Measurements from ENCODE around the gene ENTPD6. TPM values are rescaled to one million over a fixed set of nuclear protein-coding genes. Genes with fewer than 3 reads are reported as not detected.
A peak's percentile ranks its signal among the peaks of the same experiment; 100 is the strongest.

Gene ENTPD6
- polyA plus RNA-seq, 1 donor from 2014 or later = 26.9 TPM

DNA sequence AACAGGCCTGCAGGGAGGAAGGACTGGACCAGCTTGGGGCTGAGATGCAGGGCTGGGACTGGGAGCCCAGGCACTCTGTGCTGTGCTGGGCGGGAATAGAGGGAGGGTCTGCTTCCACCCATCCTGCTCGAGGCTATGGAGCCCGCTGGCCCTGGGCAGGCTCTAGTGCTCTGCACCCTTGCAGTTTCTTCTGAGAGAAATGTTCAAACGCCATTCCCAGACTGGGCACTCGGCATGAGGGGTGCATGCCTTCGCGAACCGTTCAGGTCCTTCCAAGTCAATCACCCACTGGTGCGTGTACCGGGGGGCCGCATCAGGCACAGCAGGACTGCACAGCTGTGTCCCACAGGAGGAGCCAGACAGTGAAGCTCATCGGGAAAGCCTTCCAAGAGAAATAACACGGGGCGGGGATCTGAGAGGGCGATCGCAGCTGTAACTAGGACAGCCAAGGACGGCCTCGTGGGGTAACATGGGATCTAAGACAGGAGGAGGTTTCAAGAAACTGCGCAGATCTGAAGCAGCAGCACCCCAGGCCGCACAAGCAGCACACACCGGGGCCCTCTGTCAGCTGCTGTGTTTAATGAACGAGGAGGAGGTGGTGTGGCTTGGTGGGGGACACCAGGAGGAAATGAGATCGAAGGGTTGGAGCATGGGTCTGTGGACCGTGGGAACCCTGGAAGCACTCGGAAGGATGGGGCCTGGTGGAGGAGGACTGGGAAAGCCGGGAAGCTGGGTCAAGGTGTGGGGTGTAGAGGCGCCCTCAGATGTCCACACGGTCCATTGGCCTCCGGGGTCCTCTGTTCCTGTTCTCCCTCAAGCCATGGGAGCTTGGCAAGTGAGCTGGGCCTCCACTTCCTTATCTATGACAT lies 26.3 kb downstream of the ENTPD6 start:
- H3K4me3 Mint-ChIP-seq = no peak overlapping the region
- H3K9me3 Mint-ChIP-seq = no peaks in the 10 kb centered on the region
- H3K36me3 Mint-ChIP-seq = peaks cover 2% of the 10 kb centered on the region
- no peaks in the 10 kb centered on the region for H3K27me3 Mint-ChIP-seq
- peaks cover 0 to 3% (median 0%) of the 10 kb centered on the region in 3 donors for H3K4me1 Mint-ChIP-seq
- no peak overlapping the region for H3K27ac Mint-ChIP-seq

DNA sequence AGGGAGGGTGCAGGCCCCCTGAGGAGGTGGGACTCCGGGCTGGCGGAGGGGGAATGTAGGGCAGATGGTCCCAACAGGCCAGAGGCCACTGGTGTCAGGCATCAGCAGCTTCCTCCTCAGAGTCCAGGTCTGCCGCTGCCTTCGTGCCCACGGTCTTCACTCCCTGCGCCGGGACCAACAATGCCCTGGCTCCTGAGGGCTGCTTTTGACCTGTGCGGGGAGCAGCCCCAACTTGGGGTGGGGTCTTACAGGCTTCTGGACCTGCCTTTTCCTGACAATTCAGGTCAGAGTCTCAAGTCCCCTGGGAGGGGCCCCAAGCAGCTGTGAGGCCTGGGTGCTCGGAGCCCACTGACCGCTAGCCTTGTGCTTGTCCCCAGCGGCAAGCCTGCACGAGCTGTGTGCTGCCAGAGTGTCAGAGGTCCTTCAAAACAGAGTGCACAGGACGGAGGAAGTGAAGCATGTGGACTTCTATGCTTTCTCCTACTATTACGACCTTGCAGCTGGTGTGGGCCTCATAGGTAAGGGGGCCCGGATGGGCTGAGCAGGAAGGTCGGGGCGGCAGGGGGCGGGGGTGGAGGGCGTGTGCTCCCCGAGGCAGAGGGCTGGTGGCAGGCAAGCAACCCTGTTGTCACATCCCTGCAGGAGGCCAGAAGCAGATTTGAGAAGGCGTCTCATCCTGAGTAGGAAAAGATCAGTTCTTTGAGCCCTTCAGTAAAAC lies 27.1 kb downstream of the ENTPD6 start:
- no peaks in the 10 kb centered on the region for H3K9me3 Mint-ChIP-seq
- peaks cover 2% of the 10 kb centered on the region for H3K36me3 Mint-ChIP-seq
- no peak overlapping the region for H3K4me3 Mint-ChIP-seq
- H3K27me3 Mint-ChIP-seq = no peaks in the 10 kb centered on the region
- no peak overlapping the region for H3K27ac Mint-ChIP-seq
- H3K4me1 Mint-ChIP-seq = peaks cover 0 to 3% (median 0%) of the 10 kb centered on the region in 3 donors

DNA sequence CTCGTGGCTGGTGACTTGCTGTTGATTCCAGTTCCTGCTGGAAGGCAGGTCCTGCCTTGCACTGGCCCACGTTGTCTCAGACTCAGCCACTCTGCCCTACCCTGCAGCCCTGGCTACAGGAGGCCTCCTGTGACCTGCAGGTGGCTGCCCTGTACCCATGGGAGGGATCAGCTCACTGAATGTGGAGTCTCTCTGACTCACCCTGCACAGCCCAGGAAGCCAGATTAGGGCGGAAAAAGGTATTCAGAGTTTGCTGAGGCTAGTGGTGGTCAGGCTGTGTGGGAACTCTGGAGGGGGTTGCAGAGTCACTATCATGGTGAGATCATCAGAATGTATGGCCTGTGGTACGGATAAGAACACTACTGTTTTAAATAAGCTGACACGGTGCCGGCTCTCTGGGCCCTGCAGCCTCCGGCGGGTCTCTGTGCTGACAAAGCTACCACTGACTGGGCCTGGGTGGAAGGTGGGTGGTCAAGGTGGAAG lies 27.7 kb downstream of the ENTPD6 start:
- Mint-ChIP-seq H3K4me1 (peaks cover 0 to 3% (median 0%) of the 10 kb centered on the region in 3 donors), H3K27ac (no peak overlapping the region), H3K9me3 (no peaks in the 10 kb centered on the region), H3K36me3 (peaks cover 2% of the 10 kb centered on the region), H3K4me3 (no peak overlapping the region), H3K27me3 (peaks cover under 1% of the 10 kb centered on the region)

DNA sequence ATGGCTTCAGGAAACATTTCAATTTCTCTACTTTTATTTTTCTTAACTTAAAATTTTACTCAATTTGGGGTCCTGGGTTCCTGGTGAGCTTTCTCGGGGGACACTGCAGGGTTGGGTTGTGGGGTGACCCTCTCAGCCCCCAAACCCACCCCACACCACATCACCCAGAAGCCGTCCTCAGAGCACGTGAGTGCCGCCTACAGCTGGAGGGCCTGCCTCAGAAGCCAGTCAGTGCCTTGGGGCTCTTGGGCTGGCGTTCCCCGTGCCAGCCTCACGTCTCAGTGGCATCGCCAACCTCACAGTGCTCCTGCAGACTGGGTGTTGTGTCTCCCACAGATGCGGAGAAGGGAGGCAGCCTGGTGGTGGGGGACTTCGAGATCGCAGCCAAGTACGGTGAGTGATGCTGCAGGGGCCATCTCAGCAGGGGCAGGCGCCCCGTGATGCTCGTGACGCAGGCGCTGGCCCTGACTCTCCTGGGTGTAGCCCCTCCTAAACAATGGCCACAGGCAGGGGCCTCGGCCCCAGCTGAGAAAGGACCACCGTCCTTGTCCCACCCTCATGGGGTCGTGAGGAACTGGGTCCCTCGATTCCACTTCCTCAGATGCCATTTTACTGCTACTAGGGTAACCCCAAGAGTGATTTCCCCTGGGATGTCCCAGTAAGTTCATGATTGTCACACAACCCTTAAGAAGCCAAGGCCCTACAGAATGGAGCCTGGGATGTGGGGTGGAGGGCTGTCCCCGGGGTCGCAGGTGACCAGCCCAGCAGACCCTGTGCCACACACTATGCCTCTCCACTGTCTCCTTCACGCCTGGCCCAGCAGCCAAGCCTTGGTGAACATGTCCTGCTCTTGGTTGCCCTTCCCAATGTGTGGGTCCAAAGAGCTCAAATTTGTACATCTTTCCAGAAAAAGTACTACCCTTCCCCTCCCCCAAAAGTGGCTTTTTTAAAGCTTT lies 28.5 kb downstream of the ENTPD6 start:
- Mint-ChIP-seq H3K27ac (no peak overlapping the region), H3K4me3 (no peak overlapping the region), H3K9me3 (no peaks in the 10 kb centered on the region), H3K27me3 (peaks cover 2% of the 10 kb centered on the region), H3K4me1 (peaks cover 0 to 3% (median 0%) of the 10 kb centered on the region in 3 donors), H3K36me3 (peaks cover 2% of the 10 kb centered on the region)

DNA sequence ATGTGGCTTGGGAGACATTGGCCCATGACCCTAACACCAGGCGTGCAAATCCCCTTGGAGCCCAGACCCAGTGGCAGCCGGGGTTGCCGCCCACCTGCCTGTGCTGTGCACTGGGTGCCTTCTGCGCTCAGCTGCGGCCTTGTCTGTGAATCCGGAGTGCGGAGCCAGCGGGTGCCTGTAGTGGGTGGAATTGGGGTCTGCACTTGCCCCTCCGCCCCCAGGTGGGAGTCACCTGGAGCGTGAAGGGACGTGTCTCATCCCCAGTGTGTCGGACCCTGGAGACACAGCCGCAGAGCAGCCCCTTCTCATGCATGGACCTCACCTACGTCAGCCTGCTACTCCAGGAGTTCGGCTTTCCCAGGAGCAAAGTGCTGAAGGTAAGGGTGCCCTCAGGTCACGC lies 29.4 kb downstream of the ENTPD6 start:
- Mint-ChIP-seq H3K27me3 (peaks cover 2% of the 10 kb centered on the region), H3K4me1 (peaks cover 3 to 5% (median 4%) of the 10 kb centered on the region in 3 donors), H3K4me3 (no peak overlapping the region), H3K9me3 (no peaks in the 10 kb centered on the region), H3K36me3 (peaks cover 4% of the 10 kb centered on the region), H3K27ac (no peak overlapping the region)

DNA sequence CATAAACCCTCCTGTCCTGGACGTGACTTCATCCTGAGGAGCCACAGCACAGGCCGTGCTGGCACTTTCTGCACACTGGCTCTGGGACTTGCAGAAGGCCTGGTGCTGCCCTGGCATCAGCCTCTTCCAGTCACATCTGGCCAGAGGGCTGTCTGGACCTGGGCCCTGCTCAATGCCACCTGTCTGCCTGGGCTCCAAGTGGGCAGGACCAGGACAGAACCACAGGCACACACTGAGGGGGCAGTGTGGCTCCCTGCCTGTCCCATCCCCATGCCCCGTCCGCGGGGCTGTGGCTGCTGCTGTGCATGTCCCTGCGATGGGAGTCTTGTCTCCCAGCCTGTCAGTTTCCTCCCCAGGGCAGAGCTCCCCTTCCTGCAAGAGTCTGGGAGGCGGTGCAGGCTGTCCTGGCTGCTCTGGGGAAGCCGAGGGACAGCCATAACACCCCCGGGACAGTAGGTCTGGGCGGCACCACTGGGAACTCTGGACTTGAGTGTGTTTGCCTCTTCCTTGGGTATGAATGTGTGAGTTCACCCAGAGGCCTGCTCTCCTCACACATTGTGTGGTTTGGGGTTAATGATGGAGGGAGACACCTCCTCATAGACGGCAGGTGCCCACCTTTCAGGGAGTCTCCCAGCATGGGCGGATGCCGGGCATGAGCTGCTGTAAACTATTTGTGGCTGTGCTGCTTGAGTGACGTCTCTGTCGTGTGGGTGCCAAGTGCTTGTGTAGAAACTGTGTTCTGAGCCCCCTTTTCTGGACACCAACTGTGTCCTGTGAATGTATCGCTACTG lies 30.3 kb downstream of the ENTPD6 start:
- Mint-ChIP-seq H3K27me3 (peaks cover 2% of the 10 kb centered on the region), H3K36me3 (peaks cover 4% of the 10 kb centered on the region), H3K27ac (no peak overlapping the region), H3K9me3 (no peaks in the 10 kb centered on the region), H3K4me3 (no peak overlapping the region), H3K4me1 (peaks cover 9 to 10% (median 9%) of the 10 kb centered on the region in 3 donors)

DNA sequence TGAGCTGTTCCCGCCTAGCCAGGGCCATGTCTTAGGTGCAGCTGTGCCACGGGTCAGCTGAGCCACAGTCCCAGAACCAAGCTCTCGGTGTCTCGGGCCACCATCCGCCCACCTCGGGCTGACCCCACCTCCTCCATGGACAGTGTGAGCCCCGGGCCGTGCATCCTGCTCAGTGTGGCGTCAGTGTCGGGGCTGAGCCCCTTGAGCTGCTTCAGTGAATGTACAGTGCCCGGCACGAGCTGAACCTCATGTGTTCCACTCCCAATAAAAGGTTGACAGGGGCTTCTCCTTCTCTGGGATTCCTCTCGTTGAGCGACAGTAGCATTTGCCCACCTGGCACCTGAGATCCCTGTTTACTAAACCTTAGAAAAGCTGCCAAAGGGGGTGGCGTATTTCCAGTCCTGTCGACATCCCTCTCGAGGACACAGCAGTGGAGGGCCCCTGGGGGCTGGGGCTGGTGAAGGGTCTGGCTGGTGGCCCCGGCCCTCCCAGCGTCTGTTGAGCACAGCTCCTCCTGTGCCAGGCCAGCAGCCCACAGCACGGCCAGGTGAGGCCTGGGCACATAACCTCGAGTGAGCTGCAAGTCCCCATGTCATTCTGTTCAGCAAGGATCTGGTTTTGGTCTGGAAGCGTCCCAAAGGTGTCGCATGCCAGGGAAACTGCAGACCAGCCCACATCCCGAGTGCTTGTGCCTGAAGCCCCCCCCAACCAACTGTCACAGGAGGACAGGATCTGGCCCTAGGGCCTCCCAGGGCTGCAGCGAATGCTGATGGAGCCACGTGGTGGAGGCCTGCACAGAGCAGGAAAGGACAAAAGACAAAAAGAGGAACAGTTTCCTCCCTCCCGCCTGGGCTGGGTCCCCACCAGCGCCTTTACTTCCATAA lies 31.2 kb downstream of the ENTPD6 start:
- no peak overlapping the region for H3K27ac Mint-ChIP-seq
- H3K4me1 Mint-ChIP-seq = peaks cover 9 to 10% (median 9%) of the 10 kb centered on the region in 3 donors
- peaks cover 4% of the 10 kb centered on the region for H3K36me3 Mint-ChIP-seq
- no peaks in the 10 kb centered on the region for H3K9me3 Mint-ChIP-seq
- H3K27me3 Mint-ChIP-seq = peaks cover 2% of the 10 kb centered on the region
- no peak overlapping the region for H3K4me3 Mint-ChIP-seq

DNA sequence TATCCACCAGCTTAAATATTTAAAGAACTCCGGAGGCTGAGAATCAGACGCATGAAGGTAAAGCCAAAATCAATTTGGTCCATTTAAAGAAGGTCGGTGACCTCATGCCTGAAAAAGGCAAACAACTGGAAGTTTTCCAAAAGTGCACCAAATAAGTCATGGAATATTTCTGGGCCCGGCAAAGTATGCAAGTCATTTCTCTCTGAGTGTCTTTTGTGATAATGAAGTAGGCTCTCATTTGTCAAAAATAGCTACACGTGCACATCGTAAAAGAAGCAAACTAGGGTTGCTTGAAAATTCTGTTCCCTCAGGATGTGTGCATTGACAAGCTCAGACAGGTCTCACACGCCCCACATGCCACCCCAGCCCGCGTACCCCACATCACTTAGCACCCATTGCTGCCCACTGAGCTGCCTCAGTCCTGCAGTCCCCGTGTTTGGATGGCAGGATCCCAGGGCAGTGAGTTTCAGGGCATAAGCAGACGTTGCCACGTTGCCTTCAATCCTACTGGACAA lies 31.9 kb downstream of the ENTPD6 start:
- H3K27me3 Mint-ChIP-seq = peaks cover 2% of the 10 kb centered on the region
- peak overlapping the region in 1 of 4 donors; percentile 12 for H3K4me3 Mint-ChIP-seq
- peaks cover 9 to 10% (median 9%) of the 10 kb centered on the region in 3 donors for H3K4me1 Mint-ChIP-seq
- H3K9me3 Mint-ChIP-seq = no peaks in the 10 kb centered on the region
- H3K36me3 Mint-ChIP-seq = peaks cover 2% of the 10 kb centered on the region
- H3K27ac Mint-ChIP-seq = no peak overlapping the region

DNA sequence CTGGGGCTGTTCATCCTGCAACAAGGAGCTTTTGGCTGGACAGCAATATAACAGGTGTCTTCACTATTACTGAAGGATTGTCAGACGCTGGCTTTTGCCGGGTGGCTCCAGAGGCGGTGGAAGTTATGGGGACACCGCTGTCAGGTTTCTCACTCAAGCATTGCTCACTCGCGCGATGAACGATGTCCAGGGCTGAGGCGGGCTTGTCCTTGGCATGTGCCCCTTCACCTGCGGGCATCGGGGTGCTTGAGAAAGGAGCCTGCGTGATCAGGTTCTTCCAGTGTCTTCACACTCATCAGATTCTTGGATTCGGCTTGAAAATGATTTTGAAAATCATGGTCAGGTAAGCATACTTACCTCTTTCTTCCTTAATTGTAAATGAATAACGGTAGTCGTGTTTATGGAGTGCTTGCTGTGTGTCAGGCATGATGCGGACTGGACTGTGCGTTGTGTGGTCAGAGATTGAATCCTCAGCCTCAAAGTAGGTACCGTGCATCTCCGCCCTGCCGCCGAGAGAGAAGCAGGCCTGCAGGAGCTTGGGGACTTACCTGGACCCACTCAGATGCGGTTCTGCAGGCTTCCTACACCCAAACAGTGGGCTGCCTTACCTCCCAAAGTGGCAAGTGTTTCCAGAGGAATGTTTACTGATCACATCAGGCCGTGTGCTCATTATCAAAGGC lies 34.1 kb downstream of the ENTPD6 start:
- no peaks in the 10 kb centered on the region for H3K9me3 Mint-ChIP-seq
- peaks cover 8% of the 10 kb centered on the region for H3K27me3 Mint-ChIP-seq
- H3K4me3 Mint-ChIP-seq = peak overlapping the region in 1 of 4 donors; percentile 3
- peaks cover 2% of the 10 kb centered on the region for H3K36me3 Mint-ChIP-seq
- H3K27ac Mint-ChIP-seq = no peak overlapping the region
- H3K4me1 Mint-ChIP-seq = peaks cover 9% of the 10 kb centered on the region in 3 donors

DNA sequence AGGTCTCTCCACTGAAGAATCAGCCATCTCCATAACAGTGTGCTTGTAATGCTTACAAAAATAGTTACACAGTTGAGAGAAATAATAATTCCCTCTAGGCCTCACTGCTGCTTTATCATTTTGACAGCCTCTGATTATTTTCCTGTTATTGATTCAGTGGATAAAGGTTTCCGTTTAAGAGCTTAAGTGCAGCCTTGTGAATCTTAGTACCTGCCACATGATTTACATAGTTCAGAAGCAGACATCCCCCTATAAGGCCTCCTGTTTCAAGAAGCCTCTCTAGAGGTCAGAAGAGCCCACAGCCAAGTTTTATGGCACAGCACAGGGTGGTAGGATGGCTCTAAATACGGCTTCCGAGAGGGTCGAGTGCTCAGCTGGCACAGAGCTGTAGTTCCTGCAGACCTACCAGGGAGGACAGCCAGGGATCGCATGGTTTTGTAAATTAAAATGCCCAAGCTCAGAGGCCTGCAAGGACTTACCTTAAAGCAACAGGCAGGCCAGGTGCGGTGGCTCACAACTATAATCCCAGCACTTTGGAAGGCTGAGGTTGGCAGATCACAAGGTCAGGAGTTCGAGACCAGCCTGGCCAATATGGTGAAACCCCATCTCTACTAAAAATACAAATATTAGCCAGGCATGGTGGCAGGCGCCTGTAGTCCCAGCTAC lies 34.8 kb downstream of the ENTPD6 start:
- Mint-ChIP-seq H3K4me1 (peaks cover 9% of the 10 kb centered on the region in 3 donors), H3K27ac (no peak overlapping the region), H3K4me3 (peak overlapping the region in 1 of 4 donors; percentile 3), H3K36me3 (peaks cover 2% of the 10 kb centered on the region), H3K9me3 (no peaks in the 10 kb centered on the region), H3K27me3 (peaks cover 14% of the 10 kb centered on the region)

DNA sequence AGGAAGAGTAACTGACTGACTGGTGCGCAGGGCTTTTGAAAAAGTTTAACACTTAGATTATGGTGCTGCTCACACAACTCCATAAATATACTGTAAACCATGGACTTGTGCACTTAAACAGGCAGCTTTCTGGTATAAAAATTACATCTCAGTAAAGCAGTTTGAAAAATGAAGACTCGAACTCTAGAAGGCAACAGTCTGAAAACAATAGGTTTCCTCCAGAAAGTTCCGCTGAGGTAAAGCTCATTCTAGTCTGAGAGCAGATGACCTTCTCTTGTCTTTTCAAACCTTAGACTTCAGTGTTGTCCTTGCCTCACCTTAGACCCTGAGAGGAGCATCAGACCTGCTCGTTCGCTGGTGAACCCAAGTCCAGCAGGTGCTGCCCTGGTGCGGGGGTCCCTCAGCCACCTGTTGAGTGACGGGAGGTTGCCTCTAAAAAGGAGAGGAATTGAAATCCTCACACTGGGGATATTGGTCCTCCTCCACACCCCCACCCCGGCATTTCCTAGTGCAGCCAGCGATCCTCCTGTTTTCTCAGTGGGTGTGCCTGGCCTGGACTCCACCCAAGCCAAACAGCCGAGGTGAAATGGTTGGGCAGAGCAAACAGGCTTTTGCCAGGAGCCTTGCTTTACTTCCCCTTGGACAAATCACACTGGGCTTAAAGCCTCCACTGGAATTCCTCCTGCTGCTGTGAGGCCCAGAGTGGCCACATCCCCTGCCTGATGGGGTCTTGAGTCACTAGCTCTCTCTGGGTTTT lies 37.7 kb downstream of the ENTPD6 start:
- H3K9me3 Mint-ChIP-seq = no peaks in the 10 kb centered on the region
- peaks cover 9% of the 10 kb centered on the region in 3 donors for H3K4me1 Mint-ChIP-seq
- H3K4me3 Mint-ChIP-seq = no peak overlapping the region
- H3K36me3 Mint-ChIP-seq = peaks cover 2% of the 10 kb centered on the region
- H3K27me3 Mint-ChIP-seq = peaks cover 29% of the 10 kb centered on the region
- no peak overlapping the region for H3K27ac Mint-ChIP-seq
